D341Med (cell line): Measurements from ENCODE around the gene RBBP7.
"Not testable (repeated sequence)": the region's sequence is repeated elsewhere in the genome, so short reads cannot be mapped to it uniquely, and the experiment has no call there.

Experiments used
- DNase-seq: peaks from one replicate; pipeline ENCODE4 v3.0.0; 2012; ENCODE audit warnings: low spot score

RBBP7 gene

DNA sequence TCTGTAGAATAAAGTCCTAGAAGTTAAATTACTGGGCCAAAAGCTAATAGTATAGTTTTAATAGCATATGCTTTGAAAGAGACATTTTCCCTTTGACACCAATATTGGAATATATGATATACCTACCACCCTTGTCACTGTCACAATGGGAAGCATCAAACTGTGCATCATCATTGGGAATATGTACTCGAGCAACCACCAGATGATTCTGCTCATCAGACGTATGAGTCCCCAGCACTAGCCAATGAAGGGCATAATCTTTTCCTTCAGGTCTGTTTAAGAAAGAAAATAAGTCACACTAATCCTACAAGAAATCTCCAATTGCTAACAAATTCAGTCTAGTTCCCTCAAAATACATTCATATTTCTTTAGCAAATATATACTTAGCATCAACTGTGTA is 7.3 kb downstream of the RBBP7 start:
- no peak for DNase-seq

GRCh38 chrX:16856744-16857143 is 13.4 kb downstream of the RBBP7 start:
- DNase-seq: no peak

DNA sequence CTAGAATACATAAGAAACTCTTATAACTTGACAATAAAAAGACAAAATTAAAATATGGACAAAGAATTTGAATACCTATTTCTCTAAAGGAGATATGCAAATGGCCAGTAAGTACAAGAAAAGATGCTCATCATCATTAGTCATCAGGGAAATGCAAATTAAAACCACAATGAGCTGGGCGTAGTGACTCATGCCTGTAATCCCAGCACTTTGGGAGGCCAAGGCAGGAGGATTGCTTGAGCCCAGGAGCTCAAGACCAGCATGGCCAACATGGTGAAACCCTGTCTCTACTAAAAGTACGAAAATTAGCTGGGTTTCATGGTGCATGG is 14.1 kb downstream of the RBBP7 start:
- not testable (repeated sequence) for DNase-seq

GRCh38 chrX:16855363-16856075 is 14.6 kb downstream of the RBBP7 start:
- no peak for DNase-seq

DNA sequence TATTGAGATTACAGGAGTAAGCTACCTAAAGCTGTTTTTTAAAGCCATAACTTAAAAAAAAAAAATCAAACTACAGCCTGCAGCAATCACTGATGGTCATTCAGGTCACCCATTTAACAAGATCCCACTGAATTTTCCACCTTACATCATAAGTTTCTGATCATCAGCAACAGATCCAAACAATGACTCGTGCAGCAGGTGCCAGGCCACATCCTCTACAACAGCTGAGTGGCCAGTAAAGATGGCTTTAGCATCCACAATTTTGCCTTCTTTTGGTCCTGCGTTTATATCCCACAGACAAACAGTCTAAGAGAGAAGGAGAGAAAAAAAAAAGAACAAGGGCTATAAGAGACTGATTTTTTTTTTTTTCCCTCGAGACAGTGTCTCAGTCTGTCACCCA is 16.6 kb downstream of the RBBP7 start:
- no peak for DNase-seq

DNA sequence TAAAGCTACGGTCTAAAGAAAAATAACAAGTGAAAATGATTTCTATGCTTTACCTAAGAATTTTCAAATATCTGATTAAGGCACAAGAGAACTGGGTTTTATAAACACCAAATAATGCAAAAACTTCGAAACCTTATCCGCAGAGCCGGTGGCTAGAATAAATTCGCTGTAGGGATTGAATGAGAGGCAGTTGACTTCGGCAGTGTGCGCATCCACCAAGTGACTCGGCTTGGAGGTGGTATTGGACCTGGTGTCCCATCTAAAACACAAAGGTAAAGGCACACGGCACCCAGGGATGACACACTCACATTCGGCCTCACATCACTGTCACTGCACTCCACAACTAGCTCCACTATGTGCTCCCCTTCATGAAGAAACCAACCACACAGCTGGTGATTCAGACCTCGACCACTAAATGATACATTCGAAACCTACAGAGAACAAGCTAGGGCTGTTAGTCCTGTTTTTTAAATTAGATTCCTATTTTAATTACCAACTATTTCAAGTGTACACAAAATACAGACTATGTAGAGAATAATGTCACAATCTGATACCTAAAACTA is 17.5 kb downstream of the RBBP7 start:
- no peak for DNase-seq

GRCh38 chrX:16851827-16852226 is 18.3 kb downstream of the RBBP7 start:
- DNase-seq: no peak

DNA sequence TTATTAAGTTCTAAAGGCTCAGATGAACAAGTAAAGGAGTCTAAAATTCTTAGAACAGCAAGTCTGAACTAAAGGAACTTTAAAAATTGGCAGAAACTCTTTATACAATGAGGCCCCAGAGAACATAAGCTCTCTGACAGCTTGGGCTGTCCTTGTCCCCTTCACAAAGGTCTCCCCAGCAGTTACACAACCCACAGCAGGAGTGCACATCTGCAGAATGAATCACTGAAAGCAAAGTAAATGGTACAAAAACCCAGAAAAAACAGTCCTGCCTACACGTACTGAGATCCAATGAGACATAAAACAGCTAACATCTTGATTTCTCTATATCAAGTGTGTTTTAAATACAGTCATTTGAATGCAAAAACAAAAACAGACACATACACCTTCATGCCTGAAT is 18.7 kb downstream of the RBBP7 start:
- no peak for DNase-seq

DNA sequence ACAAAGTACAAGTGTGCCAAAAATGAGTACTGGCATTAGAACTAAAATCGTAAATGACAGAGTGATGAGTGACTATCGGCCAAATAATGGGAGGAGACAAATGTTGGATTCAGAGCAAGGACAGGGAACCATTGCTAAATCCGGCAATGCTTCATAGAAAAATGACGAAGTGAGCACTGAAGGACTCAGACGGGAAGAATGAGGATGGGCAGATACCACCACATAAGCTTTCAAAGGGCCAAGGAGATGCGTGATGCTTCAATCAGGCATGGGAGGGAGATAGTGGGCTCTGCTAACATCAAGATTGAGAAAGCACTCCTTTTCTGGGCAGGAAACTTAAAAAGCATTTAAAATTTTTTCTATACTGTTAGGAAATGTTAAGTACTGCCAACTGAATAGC is 21.6 kb downstream of the RBBP7 start:
- no peak for DNase-seq

DNA sequence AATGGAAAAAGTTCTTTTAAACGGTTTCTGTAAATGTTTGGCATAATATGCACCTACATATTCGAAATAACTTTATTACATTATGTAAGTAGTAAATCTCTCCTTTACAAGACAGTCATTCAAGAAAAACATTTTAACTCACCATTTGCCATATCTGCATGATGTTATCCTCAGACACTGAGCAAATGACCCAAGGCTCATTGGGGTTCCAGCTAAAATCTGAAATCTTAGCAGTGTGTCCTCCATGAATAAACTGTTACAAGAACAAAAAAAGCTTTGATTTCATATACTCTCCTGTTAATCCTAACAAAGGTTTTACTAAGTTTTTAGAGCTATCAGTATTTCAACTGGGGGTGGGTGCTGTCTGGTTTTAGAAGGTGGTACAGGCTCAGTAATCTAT is 24.5 kb downstream of the RBBP7 start:
- no peak for DNase-seq

DNA sequence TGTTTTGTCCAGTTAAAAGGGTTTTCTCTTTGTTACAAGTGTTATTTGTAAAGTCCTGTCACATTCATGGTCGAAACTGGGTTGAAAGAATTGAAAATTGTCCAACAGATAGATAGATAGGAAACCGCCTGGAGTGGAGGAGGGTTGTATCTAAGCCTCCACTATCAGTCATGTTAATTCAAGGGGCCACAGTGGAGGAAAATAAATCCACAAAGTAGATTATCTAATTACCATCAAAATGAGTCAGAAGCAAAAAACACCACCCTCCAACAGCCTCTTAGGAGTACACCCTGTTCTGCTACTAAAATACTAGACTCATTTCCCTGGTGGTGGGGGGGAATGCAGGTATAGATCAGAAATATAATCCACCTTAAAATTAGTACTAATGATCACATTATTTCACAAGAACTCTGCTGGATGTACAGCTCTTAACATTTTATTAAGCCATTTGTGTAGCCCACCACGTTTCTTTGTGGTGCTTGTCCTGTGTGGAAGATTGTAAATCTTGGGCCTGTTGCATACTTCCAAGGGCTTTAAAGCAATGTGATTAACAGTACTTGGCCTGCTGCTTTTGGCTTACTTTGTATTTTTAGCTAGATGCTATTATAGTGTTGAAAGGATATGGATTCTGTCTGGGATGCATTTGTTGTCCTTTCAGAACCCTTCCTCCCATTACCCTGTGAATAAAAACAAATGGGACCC is 26.8 kb downstream of the RBBP7 start:
- DNase-seq: no peak

DNA sequence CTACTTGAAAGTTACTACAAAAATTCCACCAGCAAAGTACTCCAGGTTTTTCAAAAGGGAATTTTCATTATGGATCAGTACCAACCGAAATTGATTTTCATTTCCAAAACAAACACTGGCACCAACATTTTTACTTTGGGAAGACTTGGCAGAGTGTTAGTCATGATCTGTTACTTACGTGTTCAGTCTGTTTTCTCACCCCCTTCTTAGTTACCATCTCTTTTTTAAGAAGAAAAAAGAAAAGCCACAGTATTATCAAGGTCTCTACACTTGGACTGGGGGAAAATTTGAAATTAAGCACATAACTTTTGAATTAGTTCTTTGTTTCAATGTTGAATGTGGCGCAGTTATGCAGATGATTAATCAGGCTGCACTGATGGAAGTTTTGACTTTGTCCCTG is 27.5 kb downstream of the RBBP7 start:
- no peak for DNase-seq

DNA sequence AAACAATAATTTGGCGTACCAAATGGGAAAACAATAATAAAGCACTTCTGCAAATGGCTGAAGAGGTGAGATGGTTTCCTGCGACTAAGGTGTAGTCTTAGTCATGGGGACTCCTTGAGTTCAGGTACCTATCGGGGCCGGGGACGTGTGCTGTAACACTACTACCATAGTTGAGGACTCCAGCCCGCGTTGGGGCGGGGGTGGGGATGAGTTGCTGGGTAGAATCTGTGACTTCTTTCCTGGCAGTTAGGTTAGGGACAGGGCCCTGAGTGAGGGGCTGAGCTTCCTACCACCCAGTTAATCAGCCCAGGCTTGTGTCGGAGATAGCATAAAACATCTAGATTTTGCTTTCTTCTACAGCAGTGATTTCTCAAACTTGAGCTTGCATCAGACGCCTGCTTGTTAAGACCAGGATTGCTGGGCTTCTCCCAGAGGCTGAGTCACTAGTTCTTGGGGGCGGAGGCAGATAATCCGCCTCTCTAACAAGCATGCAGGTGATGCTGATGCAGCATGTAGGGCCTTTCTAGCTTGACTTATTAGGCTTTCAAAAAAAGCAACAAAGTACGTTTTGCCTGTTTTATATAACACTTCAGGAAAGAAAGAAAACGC is 30.2 kb downstream of the RBBP7 start:
- peak; percentile 45 for DNase-seq

- peak; percentile 46 for DNase-seq
Observed at GRCh38 chrX:16839219-16839851, 30.8 kb downstream of the RBBP7 start.

DNA sequence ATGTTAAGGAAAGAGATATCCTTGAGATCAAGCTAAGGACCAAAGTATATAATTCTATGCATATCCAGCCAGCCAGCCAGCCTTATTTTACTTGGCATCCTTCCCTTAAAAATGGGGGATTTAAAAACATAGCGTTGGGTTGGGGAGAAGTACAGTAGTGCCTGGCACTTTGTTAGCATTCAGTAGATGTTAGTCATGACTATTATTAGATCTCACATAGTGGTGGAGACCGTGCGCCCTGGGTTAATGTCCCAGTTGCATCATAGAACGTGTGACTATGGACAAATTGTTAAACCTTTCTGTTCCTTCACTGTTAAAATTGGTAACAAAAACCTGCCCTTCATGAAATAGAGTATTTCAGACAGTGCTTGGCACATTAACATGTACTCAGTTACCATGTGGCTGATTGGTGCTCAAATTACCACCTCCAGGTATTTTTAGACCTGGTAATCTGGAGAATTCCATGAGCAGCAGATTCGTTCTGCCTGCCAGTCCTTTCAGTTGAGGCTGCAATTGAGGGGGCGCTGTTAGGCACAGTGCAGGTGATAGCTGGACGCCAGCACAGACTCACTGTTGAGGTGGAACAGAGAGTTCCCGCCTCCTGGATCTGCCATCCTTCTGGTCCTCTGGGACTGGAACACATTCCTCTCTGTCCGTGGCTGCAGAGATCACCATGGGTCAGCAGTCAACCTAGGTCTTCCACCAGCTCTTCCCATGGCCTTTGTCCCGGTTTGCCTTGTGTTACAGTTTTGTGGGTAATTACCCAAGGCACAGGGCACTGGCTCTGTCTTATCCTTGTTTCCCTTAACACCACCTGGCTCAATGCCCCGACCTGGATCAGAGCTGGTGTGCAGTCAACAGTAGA is 31.7 kb downstream of the RBBP7 start:
- DNase-seq: no peak

DNA sequence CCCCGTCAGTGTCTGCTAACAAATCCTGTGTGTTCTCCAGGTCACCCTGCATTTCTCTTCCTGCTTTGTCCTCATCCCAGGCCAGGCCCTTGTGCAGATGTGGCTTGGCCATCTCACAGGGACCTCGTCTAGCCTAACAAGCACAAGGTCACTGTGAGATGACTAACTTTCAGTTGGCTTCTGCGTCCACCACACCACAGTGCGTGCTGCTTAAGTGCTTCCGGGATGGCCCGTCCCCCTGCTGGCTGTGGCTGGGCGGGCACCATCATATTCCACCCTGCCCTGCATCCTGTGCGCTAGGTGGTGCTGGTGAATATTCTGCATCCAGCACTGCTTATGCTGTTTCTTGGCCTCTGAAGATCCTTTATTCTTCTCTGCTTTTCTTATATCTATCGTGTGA is 33.8 kb downstream of the RBBP7 start:
- DNase-seq: peak; percentile 58

DNA sequence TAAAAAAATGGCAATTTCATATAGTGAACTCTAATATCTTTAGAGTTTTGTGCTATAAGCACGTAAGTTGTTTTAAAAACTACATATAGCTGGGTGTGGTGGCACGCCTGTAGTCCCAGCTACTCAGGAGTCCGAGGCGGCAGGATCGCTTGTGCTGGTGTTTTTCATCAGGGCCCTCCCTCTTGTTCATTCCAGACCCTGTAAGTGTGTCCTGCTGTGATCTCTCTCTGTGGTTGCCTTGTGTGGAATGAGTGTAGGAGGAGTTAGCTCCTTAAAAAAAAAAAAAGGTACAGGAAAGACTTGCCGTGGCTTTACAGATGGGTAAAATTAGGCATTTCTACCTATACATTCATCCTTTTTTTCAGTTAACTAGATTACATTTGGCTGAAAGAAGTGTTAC is 35.4 kb downstream of the RBBP7 start:
- DNase-seq: no peak

DNA sequence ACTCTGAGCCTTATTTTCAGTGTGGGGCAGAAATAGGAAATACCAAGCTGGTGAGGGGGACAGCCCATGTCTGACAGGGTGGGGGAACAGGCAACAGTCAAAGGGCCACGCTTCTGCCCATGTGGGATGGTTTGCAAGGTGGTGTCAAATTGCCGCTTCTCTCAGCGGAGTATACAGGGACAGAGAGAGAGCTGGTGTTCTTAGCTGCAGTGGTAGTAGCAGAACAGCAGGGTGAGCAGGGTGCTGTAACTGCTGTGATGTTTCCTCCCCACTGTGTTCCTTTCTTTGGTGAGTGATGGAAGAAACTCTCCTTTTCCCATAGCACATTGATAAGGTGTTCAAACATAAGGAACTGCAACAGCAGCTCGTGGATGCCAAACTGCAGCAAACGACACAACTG is 37.9 kb downstream of the RBBP7 start:
- DNase-seq: no peak

- DNase-seq: no peak
Observed at GRCh38 chrX:16828124-16828908, 41.8 kb downstream of the RBBP7 start.

DNA sequence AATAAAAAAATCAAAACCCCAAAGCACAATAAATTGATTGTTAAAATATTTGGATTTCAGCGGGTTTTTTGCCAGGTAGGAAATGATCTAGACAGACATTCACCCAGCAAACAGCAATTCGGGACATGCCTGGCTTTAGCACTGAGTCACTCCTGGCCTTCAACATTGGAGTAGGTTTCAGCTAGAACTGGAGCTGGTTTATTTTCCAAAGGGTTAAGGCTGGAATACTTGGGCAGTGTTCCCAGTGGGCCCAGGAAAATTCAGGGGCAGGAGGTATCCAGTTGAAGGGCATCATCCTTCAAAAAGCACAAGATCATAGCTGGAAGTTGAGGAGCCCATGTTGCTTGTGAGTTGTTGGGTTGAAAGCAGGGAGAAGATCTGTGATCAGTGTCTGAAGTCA is 42.9 kb downstream of the RBBP7 start:
- no peak for DNase-seq

DNA sequence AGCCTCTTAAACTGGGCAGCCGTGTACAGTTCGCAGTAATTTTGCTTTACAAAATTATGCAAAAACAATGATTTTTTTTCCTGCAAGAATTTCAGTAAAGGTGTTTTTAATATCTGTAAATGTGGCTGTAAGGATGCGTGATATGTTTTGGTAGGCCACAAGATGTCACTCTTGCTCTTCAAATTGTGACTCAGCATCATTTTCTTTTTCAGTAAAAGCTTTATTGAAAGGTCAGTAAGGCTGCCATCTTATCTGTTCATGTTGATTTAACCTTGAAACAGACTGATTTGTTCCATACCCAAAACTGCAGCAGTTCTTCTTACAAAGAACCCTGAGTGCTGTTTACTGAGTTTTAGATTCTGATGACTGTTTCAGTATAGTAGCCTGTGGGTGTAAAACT is 44.0 kb downstream of the RBBP7 start:
- peak; percentile 28 for DNase-seq
